Ovary (tissue), 9 donors: Measurements from ENCODE around the gene LRRC75A. TPM values are rescaled to one million over a fixed set of nuclear protein-coding genes. Genes with fewer than 3 reads are reported as not detected.
"Not testable (repeated sequence)": the region's sequence is repeated elsewhere in the genome, so short reads cannot be mapped to it uniquely, and the experiment has no call there.

ENCODE experiments used
- DNase-seq, 5 donors: peaks; one replicate each; pipeline ENCODE4 v3.0.0-alpha.2; 2019 to 2020
- H3K27ac ChIP-seq, 2 donors: fragments of 200-600 bp; one replicate each; pipeline versions ENCODE4 v1.5.1 to v1.8.0; 2019 to 2022
- H3K27me3 ChIP-seq: fragments of 200-600 bp; one replicate; pipeline ENCODE4 v1.8.0; 2022
- H3K36me3 ChIP-seq: fragments of 200-600 bp; sonication (generic); one replicate; pipeline ENCODE4 v1.5.1; 2019
- H3K4me1 ChIP-seq: one replicate; pipeline ENCODE4 v1.8.1; 2013; ENCODE audit warnings: mild to moderate bottlenecking, moderate library complexity; ENCODE audit not compliant: insufficient read depth
- H3K4me3 ChIP-seq: fragments of 200-600 bp; sonication (generic); one replicate; pipeline ENCODE4 v1.5.1; 2017
- H3K9me3 ChIP-seq, 2 donors: fragments of 200-600 bp in 1 of 2; sonication (generic) in 1 of 2; one replicate each; pipeline versions ENCODE4 v1.5.1 to v1.8.1; 2013 to 2019; ENCODE audit warnings: mild to moderate bottlenecking in 1 of 2, moderate library complexity in 1 of 2
- CTCF ChIP-seq, 3 donors: fragments of 450-650 bp in 2 of 3; fragments of 200-600 bp in 1 of 3; IDR thresholded peaks; one replicate each; pipeline versions ENCODE4 v1.5.1 to v1.8.0; 2016 to 2022; ENCODE audit warnings: antibody characterized with exemption in 3 of 3, mild to moderate bottlenecking in 1 of 3
- EP300 ChIP-seq: sonication (generic); formaldehyde crosslinking; IDR thresholded peaks from one replicate; pipeline ENCODE4 v1.6.1; 2017; ENCODE audit warnings: antibody characterized with exemption
- POLR2A ChIP-seq: fragments of 450-650 bp; IDR thresholded peaks from one replicate; pipeline ENCODE4 v1.6.1; 2017; ENCODE audit warnings: antibody characterized with exemption, mild to moderate bottlenecking, moderate library complexity
- WGBS, 3 donors: extraction: QIAGEN DNeasy Blood & Tissue Kit in 1 of 3; methylation state at CpG; one replicate each; pipeline versions ENCODE4 v1.1.5 to v1.1.7; 2013 to 2017; 5-methylcytosine and 5-hydroxymethylcytosine counted together
- intact Hi-C, 4 donors: fragments of 100-400 bp; cut with DNase I; formaldehyde crosslinking; loops; one replicate each; pipeline versions ENCODE4 v1.11.0 to v1.15.1; 2022 to 2023
- polyA plus RNA-seq, 2 donors: library from polyadenylated mRNA; stranded (reverse); fragments of 200-250 nt in 1 of 2; fragments of 350-450 nt in 1 of 2; fragmentation: Illumina TruSeq in 1 of 2; extraction: RNeasy Lipid Tissue Mini Kit (QIAGEN cat#74804) in 1 of 2; gene quantifications; one replicate each; pipeline ENCODE4 v1.2.3, GENCODE V29; 2013 to 2014
- total RNA-seq, 7 donors: library from RNA; depleted of rRNA in 2 of 7; stranded (reverse); fragments of >200 nt in 2 of 7; fragmentation: NEBNext Ultra II Directional in 3 of 7; extraction: Animal tissue kit (Norgen Biotek cat#: 25700) in 3 of 7; gene quantifications; one replicate each; pipeline versions ENCODE4 v1.1.0 to v1.2.4, GENCODE V29; 2016 to 2023
- donor health status: DM: no; HTN: no; CAD: no; lungs with moderate emphysema.
- donor health status: DM: no; HTN: no; CAD: no.
- donor health status: Bipolar disorder and iron deficiency.
- donor health status: DM: yes; HTN: yes; CAD: no.
- donor health status: DM: no; HTN: no; CAD: no.
- donor health status: DM: yes; HTN: yes; CAD: no.

The LRRC75A gene
- total and polyA plus RNA-seq, 9 donors, result 1.0 to 12.5 (median 4.1) TPM

- no peaks in the 10 kb centered on the region for H3K36me3 ChIP-seq
- no peak overlapping the region for H3K4me3 ChIP-seq
- 86 to 91% (median 87%) methylated on average over 7 of the region's 7 CpGs for WGBS, 3 donors
- DNase-seq, result no peak
- no peak for TF ChIP-seq POLR2A
- no peak for TF ChIP-seq EP300
- TF ChIP-seq CTCF (IDR thresholded peaks at IDR 0.05), result no peak
- peaks cover 5% of the 10 kb centered on the region for H3K4me1 ChIP-seq
- no peaks in the 10 kb centered on the region for H3K9me3 ChIP-seq
- H3K27me3 ChIP-seq, result no peaks in the 10 kb centered on the region
- intact Hi-C loops, result loop anchor here in 1 of 4 donors (10.0 kb wide), 1 partner anchor 1983 kb away; no protein-coding TSS in a partner anchor
- no peak overlapping the region for H3K27ac ChIP-seq
These were observed 74.6 kb downstream of the LRRC75A start for GRCh38 chr17:16417399-16417798.

GRCh38 chr17:16415031-16415924 lies 76.7 kb downstream of the LRRC75A start, which contains the start of gene TRPV2:
TRPV2 (plus strand) TSS chr17:16415571; CDS start chr17:16417669, 2,098 bp downstream.
- no peaks in the 10 kb centered on the region for H3K36me3 ChIP-seq
- H3K4me1 ChIP-seq, result peaks cover 5% of the 10 kb centered on the region
- TF ChIP-seq CTCF (IDR thresholded peaks at IDR 0.05), result no peak
- no peak for TF ChIP-seq POLR2A
- no peak for TF ChIP-seq EP300
- H3K4me3 ChIP-seq, result peak within 1 kb of the TSS; percentile 23
- H3K9me3 ChIP-seq, result no peaks in the 10 kb centered on the region
- DNase-seq, result peak in 2 of 5 donors; percentile 48 to 59
- 8 to 19% (median 12%) methylated on average over 10 to 21 of the region's 21 CpGs for WGBS, 3 donors
- intact Hi-C loops, result loop anchor here in 1 of 4 donors (10.0 kb wide), 1 partner anchor 1980 kb away; no protein-coding TSS in a partner anchor
- H3K27me3 ChIP-seq, result no peaks in the 10 kb centered on the region
- peak within 1 kb of the TSS; percentile 62 to 84 for H3K27ac ChIP-seq

DNA sequence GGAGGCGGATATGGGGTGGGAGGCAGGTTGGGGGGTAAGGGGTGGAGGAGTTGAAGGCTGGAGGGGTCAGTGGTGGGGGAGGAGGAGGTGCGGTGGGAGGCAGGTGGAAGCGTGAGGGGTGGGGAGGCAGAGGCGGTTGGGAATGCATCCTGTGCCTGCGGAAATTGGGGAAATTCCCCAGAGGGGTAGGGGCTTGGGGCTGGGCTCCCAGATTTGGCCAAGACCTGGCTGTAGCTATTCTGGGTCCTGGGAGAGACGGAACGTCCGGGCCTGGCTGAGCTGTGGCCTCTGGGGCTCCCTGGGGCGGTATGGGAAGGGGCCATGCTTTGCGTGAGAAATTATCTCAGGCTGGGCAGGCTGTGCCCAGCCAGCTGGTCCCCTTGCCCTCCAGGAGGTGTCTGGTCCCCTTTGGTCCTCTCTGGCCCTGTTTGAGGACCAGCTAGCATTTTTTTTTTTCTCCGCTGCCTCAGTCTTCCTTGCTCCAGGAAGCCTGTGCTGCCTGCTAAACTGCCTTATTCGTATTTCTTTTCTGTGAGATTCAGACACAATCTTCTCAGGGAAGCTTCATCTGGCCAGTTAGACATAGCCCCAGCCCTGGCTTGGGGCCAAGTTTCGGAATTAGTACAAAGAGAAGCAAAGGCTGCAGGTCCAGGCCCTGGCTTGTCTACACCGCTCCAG lies 83.9 kb downstream of the LRRC75A start:
- no peak for TF ChIP-seq CTCF (IDR thresholded peaks at IDR 0.05)
- TF ChIP-seq EP300, result no peak
- TF ChIP-seq POLR2A, result no peak
- H3K36me3 ChIP-seq, result no peaks in the 10 kb centered on the region
- H3K27ac ChIP-seq, result peak overlapping the region; percentile 51 to 57
- no peak overlapping the region for H3K4me3 ChIP-seq
- intact Hi-C loops, result no loop called here
- no peaks in the 10 kb centered on the region for H3K27me3 ChIP-seq
- no peaks in the 10 kb centered on the region for H3K9me3 ChIP-seq
- DNase-seq, result peak; percentile 65 to 81 (median 72)
- peaks cover 6% of the 10 kb centered on the region for H3K4me1 ChIP-seq
- WGBS, 3 donors, result 13 to 19% (median 15%) methylated on average over 14 of the region's 14 CpGs

DNA sequence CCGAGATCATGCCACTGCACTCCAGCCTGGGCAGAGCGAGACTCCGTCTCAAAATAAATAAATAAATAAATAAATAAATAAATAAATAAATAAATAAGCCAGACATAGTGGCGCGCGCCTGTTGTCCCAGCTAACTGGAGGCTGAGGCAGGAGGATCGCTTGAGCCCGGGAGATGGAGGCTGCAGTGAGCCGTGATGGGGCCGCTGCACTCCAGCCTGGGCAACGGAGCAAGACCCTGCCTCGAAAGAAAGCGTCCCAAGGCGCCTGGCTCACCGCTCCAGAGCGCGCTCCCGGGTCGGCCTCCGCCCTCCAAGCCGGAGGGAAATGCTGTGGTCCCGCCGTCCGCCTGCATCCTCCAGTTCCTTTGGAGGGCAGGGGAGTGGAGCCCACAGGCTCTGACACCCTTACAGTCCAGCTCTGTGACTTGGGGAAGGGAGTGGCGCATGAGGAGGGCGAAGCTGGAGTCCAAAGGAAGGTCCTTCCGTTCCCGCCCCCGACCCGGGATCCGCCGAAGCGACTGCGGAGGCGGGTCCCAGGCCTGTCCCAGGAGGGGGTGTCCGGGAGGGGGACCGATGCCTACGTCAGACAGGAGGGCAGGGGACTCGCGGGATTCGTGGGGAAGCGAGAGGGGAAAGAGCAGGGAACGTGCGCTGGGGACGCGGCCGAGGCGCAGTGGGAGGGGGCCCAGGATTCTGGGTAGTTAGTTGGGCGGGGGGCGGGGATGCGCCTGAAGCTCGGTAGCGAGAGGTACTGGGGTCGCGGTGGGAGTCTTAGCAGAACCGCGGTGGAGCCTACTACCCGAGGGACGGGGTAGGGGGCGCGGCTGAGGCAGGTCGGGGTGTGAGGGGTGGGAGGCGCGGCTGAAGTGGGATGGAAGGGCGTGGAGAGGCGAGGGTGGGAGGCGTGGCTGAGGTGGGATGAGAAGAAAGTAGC lies 85.0 kb downstream of the LRRC75A start:
- peak; percentile 42 to 69 (median 60) for DNase-seq
- Histone ChIP-seq H3K27me3 (no peaks in the 10 kb centered on the region), H3K4me1 (peaks cover 6% of the 10 kb centered on the region), H3K4me3 (peak overlapping the region; percentile 53), H3K9me3 (no peaks in the 10 kb centered on the region), H3K27ac (peak overlapping the region; percentile 55 to 78), H3K36me3 (no peaks in the 10 kb centered on the region)
- 4 to 6% (median 5%) methylated on average over 63 to 67 of the region's 67 CpGs for WGBS, 3 donors
- intact Hi-C loops, result no loop called here
- TF ChIP-seq EP300 (no peak), CTCF (IDR thresholded peaks at IDR 0.05) (no peak), POLR2A (no peak)

DNA sequence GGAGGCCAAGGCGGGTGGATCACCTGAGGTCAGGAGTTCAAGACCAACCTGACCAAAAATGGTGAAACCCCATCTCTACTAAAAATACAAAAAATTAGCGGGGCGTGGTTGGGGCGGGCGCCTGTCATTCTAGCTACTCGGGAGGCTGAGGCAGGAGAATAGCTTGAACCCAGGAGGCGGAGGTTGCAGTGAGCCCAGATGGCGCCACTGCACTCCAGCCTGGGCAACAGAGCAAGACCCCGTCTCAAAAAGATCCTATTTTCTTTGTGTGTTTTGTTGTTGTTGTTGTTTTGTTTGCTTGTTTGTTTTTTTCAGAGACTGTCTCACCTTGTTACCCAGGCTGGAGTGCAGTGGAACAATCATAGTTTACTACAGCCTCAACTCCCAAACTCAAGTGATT lies 88.1 kb downstream of the LRRC75A start:
- H3K36me3 ChIP-seq, H3K4me3 ChIP-seq, H3K27ac ChIP-seq, H3K9me3 ChIP-seq, H3K27me3 ChIP-seq, DNase-seq, H3K4me1 ChIP-seq, intact Hi-C loops: not testable (repeated sequence)
- 90 to 92% (median 92%) methylated on average over 9 of the region's 9 CpGs for WGBS, 3 donors
